ENCODE measurements around the gene CCNL2. TPM values are rescaled to one million over a fixed set of nuclear protein-coding genes. Genes with fewer than 3 reads are reported as not detected.
A peak's percentile ranks its signal among the peaks of the same experiment; 100 is the strongest.

The CCNL2 gene
- total RNA-seq, 1 donor, result 130 TPM

DNA sequence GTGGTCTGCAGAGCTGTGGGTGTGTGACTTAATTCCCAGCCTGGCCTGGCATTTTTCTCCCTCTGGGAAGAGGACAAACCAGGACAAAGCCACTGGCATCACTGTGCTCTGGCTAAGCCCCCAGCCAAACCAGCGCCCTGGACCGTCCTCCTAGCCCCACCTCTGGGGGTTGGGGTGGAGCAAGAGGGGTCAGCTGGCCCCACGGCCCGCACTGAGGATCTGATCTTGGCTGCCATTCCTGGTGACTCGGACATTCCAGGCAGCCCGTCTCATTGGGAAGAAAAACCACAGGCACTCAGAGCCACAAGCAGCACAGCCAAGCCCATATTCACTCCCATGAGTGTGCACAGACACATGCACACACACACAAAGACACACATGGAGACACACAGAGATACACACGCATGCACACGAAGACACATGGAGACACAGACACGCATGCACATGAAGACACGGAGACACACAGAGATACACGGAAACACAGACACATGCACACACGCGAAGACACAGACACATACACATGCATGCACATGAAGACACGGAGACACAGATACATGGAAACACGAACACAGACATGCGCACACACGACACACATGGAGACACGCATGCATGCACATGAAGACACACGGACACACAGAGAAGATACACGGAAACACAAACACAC, 38.5 kb downstream of the CCNL2 start:
- DNase-seq (ENCODE audit: low read depth), result peak; percentile 94
- no peak overlapping the region for H3K4me3 ChIP-seq (ENCODE audit: low read depth, low read length)

DNA sequence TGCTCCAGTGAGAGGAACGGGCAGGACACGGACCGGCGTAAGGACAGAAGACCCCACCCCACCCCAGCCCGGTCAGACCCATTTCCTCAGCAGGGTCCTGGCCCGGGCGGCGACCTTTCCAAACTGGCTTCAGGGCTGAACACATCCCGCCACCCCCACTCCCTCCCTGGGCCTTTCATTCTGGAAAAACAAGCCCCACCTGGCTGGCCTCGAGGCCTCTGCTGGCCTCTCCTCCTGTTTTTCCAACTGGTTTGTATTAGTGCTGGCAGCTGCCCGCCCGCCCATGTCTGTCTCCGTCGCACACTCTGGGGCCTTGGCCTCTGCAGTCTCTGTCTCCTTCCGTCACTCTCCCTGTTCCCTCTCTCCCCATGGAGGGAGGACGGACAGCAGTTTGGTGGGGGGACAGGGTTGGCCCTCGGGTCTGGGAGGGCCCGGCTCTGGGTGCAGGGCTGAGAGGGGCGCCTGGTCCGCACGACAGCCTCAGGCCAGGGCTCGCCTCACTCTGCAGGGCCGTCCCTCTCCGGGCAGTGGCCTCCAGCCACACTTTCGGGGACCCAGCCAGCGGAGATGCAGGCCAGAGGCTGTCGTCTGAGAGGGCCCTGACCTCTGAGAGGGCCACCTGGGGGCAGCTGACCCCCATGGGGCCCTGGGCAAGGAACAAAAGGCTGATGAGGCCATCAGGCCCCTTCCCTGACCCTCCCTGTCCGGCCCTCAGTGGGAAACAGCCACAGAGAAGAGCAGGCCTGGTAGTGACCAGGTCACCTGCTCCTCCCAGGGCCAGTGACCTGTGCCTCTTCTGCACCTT, 39.3 kb downstream of the CCNL2 start:
- peak; percentile 64 for DNase-seq (ENCODE audit: low read depth)
- TF ChIP-seq, protein P1, sequence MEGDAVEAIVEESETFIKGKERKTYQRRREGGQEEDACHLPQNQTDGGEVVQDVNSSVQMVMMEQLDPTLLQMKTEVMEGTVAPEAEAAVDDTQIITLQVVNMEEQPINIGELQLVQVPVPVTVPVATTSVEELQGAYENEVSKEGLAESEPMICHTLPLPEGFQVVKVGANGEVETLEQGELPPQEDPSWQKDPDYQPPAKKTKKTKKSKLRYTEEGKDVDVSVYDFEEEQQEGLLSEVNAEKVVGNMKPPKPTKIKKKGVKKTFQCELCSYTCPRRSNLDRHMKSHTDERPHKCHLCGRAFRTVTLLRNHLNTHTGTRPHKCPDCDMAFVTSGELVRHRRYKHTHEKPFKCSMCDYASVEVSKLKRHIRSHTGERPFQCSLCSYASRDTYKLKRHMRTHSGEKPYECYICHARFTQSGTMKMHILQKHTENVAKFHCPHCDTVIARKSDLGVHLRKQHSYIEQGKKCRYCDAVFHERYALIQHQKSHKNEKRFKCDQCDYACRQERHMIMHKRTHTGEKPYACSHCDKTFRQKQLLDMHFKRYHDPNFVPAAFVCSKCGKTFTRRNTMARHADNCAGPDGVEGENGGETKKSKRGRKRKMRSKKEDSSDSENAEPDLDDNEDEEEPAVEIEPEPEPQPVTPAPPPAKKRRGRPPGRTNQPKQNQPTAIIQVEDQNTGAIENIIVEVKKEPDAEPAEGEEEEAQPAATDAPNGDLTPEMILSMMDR (IDR thresholded peaks at IDR 0.05; ENCODE audit: insufficient read depth, low read depth, low read length), result no peak
- H3K4me3 ChIP-seq (ENCODE audit: low read depth, low read length), result peak overlapping the region; percentile 6

More for the DNA sequence above, 38.5 kb downstream of the CCNL2 start:
- TF ChIP-seq, protein P1 (IDR thresholded peaks at IDR 0.05; ENCODE audit: insufficient read depth, low read depth, low read length), result no peak

DNA sequence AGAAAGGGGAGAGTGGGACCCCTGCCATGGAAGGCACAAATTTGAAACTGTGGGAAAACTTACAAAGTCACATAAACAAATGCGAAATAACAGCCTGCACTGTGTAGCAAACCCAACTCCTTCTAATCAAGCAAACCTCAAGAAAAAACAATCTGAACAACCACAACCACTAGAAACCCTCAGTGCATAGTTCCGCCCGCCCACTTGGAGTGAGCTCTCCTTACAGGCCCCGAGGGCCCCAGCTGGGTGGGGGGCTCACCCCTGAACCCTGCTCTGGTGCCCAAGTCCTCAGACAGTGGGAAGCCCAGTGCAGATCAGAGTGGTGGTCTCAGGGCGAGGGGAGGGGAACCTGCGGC, 39.8 kb downstream of the CCNL2 start:
- peak; percentile 79 for DNase-seq (ENCODE audit: low read depth)

DNA sequence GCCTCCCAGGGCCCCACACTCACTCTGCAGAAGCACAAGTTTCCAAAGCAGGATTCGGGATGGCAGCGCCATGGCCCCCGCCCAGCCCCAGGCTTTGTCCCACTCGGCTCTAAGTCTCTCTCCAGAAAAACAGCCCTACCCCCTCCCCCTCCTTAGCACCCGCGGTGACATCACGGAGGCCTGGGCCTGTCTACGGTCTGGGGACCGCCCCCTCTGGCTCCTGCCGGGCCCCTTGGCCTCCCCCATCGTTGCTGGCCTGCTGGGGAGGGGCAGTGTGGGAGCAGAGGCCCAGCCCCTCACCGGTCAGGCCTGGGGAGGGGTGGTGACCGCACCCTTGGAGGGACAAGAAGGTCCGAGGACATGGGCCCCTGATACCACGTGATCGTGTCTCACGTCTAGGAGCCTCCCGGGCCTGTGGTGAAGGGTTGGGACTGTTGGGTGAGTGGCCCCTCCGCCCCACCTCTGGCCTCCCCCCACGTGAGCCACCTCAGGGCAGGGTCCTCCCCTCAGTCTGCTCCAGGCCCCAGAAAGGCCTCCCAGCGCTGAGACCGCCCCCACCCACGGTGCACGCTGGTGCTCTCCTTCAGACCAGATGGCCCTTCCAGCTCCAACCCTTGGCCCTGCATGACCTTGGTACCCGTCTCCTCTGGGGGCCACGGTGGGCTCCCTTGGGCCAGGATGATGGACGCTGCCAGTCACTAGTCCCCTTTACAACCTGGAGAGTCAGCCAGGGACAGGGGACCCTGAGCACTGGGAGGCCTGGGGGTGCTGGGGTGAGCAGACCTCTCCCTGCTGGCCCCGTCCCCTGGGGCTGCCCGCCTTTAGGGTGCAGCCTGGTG, 40.5 kb downstream of the CCNL2 start, which contains the start of gene MXRA8:
Gene MXRA8, minus strand, starts transcription at position 123 of the 839 bp plus-strand sequence. Its CDS starts 51 bp downstream, at position 72.
- TF ChIP-seq, protein P1 (IDR thresholded peaks at IDR 0.05; ENCODE audit: insufficient read depth, low read depth, low read length), result no peak
- peak; percentile 94 for DNase-seq (ENCODE audit: low read depth)
- H3K4me3 ChIP-seq (ENCODE audit: low read depth, low read length), result peak within 1 kb of the TSS; percentile 89

More for the DNA sequence above, 39.8 kb downstream of the CCNL2 start:
- H3K4me3 ChIP-seq (ENCODE audit: low read depth, low read length), result peak overlapping the region; percentile 89
- TF ChIP-seq, protein P1 (IDR thresholded peaks at IDR 0.05; ENCODE audit: insufficient read depth, low read depth, low read length), result no peak

DNA sequence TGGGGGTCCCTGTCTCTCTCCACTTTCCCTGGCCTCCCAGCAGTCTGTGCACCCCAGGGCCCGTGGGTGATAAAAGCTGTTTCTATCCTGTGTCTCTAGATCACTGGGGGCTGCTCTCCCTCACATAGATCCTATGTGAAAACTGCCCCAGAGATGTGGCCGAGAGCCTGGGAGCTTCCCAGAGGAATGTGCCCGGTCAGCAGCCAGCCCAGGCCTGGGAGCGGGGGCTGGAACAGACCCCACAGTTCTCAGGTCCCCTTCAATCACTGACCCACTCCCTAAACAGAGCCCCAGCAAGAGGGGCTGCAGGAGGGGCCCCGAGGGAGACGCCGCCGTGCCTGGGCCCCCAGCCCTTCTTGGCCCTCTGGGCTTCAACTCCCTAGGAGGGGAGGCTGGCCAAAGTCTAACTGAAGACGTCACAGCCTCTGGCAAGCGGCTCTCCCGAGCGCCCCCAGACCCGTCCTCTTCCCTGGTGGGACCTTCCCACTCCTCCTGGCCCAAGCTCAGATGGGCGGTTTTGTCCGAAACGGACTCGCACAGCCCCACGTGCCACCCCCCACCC, 41.2 kb downstream of the CCNL2 start:
- peak overlapping the region; percentile 89 for H3K4me3 ChIP-seq (ENCODE audit: low read depth, low read length)
- TF ChIP-seq, protein P1 (IDR thresholded peaks at IDR 0.05; ENCODE audit: insufficient read depth, low read depth, low read length), result no peak
- peak; percentile 40 for DNase-seq (ENCODE audit: low read depth)

DNA sequence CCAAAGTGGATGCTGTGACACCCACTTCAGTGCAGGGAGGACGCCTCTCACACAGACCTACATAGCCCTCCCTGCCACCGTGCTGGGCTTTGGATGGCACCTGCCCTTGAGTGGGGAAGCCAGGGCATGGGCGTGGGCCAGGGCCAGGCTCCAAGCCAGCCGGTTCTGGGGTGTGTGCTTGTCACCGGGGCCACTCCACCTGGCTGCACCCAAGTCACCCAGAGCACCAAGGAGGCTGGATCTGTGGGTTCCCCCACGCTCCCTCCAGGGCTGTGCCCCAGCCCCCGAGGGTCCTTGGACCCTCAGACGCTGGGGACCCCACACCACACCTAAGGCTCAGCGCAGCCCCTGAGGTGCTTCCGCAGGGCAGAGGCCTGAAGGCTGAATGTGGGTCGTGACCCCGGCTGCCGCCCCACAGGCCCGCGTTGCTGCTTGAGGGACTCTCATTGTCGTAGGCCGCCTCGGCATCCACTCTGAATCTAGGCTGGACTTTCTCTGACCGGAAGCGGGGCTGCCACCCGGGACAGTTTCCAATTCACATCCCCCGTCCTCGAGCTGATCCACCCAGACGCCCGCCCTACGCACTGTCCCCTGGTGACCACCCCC, 42.2 kb downstream of the CCNL2 start:
- TF ChIP-seq, protein P1 (IDR thresholded peaks at IDR 0.05; ENCODE audit: insufficient read depth, low read depth, low read length), result no peak
- peak overlapping the region; percentile 89 for H3K4me3 ChIP-seq (ENCODE audit: low read depth, low read length)
- DNase-seq (ENCODE audit: low read depth), result peak; percentile 32

Measured in fibroblast of villous mesenchyme (primary cell).